Amniotic epithelial cell (primary cell): Measurements from ENCODE around the gene CCNG2.
"Not testable (repeated sequence)": the region's sequence is repeated elsewhere in the genome, so short reads cannot be mapped to it uniquely, and the experiment has no call there.

Source experiments
- DNase-seq: peaks from one replicate; pipeline ENCODE4 v3.0.0-alpha.2; 2010; ENCODE audit warnings: low read depth

The CCNG2 gene, protein sequence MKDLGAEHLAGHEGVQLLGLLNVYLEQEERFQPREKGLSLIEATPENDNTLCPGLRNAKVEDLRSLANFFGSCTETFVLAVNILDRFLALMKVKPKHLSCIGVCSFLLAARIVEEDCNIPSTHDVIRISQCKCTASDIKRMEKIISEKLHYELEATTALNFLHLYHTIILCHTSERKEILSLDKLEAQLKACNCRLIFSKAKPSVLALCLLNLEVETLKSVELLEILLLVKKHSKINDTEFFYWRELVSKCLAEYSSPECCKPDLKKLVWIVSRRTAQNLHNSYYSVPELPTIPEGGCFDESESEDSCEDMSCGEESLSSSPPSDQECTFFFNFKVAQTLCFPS

DNA sequence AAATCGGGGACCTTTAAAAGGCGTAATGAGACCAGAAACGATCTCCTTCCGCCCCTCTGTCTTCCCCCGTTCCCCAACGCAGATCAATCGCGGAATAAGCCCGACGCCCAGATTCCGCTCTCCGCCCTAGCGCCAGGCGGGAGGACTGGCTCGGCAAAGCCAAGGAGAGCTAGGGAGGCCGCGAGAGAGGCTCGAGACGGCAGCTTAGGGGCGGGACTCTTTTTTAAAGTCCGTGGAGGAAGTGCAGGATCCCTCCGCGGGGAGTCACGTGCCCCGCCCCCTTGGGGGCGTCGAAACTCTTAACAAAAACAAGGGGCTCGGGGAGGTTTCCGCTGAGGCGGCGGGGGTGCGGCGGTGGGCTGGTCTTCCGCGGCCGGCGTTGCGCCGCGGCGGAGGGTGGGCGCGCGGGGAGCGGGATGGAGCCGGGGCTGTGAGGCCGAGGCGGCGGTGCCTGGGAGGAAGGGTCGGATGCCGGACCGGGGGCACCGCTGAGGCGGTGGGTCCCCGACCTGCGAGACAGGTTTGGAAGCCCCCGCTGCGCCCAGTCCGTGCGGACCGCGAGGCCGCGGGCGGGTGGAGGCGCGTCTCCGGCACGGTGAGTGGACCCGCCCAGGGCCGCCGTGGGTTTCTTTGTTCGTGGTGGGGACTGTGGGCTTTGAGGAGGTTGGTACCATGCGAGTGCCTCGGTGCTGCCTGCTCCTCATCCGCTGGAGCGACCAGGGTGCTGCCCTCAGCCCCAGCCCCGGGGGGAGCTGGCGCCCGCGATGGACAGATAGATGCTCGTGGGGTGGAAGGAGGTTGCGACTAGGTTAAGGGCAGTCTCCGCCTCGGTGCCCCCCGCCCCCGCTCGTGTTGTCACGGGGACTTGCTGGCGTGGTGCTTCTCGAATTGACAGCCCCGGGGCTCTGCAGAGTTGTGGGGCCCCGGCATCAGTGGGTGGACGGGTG, at the start of gene CCNG2:
TSS of gene CCNG2 (plus strand) at position 296 of the 947 bp plus-strand sequence. CDS start 1,326 bp downstream, outside the sequence.
- DNase-seq: peak; percentile 94

DNA sequence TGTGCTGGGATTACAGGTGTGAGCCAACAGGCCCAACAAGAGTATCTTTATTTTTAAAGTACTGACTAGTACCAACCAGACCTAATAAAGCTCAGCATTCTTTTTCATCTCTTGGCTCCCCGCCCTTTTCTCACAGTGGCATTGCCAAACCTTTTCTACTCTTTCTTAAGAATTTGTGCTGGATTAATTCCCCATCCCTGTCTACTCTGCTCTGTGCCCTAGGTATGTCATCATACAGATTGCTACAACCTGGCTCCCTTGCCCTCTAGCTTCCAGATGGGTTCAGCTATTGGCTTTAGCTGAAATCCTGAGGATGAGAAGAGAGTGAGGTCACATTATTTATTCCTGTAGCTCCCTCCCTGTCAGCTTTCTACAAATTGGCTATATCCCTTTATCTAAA, 46.3 kb upstream of the CCNG2 start:
- peak; percentile 45 for DNase-seq

DNA sequence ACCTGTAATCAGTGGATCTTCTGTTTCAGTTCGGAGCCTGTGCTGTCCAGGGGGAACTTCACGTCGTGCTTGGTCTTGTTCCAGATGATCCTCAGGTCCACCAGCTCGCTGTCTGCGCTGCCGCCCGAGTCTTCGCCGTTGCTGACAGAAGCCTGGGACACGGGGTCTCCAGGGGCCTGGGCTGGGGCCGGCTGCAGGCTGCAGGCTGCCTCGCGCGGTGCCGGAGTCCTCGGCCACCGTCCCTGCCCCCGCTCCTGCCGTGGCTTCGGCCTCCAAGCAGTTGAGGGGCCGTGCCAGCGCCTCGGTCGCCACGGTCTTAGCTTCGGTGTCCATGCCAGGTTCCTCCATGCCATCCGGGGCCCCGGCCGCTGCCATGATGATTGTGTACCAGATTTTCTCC, 43.9 kb upstream of the CCNG2 start:
- DNase-seq: no peak

DNA sequence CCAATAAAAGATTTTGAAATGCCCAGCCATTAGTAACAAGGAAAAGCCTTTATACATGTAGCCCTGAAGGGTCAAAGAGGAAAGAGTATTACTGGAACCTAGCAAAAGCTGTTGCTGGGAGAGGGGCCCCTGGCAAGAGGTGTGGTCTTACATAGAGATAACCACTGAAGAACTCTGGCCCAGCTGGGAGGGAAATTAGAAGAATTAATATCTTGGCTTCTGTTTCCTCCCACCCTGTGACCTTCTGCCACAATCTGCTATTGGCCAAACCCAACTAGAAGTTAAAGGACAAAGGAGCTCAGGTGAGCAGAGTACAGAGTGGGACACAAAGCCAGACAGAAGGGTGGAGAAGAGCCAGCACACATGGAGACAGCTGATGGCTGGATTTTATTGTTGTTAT, 39.3 kb upstream of the CCNG2 start:
- no peak for DNase-seq

DNA sequence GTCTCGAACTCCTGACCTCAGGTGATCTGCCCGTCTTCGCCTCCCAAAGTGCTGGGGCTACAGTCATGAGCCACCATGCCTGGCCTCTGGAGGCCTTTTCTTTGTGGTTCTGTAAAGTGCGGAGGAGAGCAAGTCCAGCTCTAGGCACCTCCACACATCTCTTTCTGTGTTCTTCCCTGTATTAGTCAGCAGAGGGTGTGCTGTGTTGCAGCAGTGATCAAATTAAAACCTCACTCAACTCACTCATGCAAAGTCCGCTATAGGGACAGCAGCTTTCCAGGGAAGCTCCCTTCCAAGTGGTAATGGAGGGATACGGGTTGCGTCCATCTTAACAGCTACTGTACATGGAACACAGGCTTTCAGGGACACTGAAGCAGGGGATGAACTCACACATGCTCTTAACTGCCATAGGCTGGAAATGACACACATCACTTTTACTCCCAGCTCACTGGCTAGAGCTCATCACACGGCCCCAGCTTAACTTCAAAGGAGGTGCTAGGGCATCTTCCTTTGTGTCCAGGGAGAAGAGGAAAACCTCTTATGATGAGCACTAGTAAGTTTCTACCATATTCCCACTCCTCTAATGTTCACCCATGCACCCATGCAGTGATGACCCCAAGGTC, 36.0 kb upstream of the CCNG2 start:
- DNase-seq: peak; percentile 27

DNA sequence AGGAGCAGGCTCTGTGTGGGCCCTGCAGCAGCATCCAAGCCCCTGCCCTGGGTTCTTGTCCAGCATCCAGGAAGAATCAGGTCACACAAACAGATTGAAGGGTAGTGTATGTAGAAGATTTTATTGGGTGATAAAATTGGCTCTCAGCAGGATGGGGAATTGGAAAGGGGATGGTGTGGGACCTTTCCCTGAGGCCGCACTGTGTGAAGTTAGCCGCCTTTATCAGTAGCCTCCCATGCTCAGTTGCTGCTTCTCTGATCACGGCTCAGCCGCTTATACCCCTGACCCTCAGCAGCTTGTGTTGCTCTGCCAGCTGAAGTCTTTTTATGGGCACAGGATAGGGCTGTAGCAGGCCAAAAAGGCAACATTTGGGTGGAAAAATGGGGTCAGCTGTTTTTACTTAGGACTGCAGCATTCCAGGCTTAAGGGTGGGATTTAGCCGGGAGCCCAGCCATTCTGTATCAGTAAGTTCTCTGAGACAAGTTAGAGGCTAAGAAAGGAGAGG, 35.2 kb upstream of the CCNG2 start:
- DNase-seq: no peak

DNA sequence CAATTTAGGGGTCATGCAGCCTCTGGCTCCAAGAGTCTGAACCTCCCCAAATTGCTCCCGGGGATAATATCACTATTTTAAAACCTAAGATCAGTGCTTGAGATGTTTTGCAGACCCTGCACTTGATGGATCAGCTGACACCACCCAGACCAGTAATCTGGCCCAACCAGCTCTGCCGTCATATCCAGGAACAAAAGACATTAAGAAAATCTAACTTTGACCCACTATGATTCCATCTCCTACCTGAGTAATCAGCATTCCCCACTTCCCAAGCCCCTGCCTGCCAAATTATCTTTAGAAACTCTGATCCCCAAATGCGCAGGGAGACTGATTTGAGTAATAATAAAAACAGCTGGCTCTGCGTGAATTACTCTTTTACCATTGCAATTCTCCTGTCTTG, 34.4 kb upstream of the CCNG2 start:
- DNase-seq: no peak

DNA sequence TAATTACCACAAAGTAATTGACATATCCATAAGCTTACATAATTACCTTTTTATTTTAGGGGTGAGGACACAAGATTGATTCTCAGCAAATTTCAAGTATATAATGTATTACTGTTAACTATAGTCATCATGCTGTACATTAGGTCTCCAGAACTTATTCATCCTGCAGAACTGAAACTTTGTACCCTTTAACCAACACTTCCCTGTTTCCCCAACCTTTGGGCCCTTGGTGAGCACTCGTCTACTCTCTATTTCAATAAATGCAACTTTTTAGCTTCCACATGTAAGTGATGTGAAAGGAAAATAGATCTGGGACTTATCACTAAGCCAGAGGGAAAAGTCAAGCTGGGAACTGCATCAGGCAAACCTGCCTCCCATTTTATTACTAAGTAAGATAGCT, 33.6 kb upstream of the CCNG2 start:
- DNase-seq: no peak

DNA sequence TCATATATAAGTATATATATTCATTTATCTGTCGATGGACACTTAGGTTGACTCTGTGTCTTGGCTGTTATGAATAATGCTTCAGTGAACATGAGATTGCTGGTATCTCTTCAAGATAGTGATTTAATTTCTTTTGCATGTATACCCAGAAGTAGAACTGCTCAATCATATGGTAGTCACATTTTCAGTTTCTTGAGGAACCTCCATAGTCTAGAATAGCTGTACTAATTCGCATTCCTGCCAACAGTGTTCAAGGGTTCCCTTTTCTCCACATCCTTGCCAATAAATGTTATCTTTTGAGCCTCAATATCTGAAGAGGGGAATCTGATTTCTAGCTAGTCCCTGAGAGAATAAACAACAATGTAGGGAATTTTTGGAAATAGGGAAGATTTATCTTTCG, 32.4 kb upstream of the CCNG2 start:
- DNase-seq: no peak

DNA sequence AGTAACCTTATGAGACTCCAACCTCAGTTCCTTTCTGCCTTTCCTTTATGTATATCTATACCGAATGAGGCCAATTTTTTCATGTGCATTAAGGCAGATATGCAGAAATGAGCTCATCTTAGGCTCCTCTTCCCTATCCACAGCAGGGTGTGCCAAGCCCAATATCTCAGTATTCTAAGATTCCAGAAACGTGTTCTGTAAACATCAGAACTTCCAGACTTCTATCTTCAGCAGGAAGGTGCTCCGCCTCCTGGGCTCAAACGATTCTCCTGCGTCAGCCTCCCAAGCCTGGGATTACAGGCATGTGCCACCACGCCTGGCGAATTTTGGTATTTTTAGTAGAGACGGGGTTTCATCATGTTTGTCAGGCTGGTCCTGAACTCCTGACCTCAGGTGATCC, 31.0 kb upstream of the CCNG2 start:
- peak; percentile 42 for DNase-seq

DNA sequence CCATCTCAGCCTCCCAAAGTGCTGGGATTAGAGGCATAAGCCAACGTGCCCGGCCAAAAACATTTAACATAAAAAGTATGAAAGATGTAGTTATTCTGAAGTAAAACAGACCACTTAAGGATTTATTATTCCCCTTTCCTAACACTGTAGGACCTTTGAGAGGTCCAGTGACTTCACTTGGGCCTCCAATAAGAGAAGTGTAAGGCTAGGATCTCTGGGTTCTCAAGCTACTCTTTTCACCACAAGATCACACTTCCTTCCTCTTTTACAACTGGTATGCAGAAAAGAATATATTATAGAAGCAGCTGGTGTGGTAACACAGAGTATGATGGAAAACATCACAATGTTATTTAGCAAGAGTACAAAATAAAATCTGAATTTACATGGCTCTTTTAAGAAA, 30.2 kb upstream of the CCNG2 start:
- DNase-seq: no peak

DNA sequence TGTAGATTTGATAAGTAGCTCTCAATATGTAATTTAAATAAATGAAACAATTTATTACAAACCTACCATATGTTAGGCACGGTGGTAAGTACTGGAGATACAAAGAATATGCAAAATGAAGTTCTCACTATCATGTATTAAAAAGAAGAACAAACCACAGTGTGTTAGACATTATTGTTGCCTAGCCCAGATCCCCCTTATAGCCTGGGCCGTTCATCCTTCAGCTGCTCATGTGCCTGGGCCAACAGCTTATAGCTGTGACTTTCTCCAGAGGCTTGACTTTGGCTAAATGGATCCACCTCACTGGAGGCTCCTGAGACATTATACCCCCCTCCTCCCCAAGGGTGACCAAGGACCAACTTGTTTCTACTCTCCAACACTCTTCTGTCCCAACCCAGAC, 29.8 kb upstream of the CCNG2 start:
- no peak for DNase-seq

DNA sequence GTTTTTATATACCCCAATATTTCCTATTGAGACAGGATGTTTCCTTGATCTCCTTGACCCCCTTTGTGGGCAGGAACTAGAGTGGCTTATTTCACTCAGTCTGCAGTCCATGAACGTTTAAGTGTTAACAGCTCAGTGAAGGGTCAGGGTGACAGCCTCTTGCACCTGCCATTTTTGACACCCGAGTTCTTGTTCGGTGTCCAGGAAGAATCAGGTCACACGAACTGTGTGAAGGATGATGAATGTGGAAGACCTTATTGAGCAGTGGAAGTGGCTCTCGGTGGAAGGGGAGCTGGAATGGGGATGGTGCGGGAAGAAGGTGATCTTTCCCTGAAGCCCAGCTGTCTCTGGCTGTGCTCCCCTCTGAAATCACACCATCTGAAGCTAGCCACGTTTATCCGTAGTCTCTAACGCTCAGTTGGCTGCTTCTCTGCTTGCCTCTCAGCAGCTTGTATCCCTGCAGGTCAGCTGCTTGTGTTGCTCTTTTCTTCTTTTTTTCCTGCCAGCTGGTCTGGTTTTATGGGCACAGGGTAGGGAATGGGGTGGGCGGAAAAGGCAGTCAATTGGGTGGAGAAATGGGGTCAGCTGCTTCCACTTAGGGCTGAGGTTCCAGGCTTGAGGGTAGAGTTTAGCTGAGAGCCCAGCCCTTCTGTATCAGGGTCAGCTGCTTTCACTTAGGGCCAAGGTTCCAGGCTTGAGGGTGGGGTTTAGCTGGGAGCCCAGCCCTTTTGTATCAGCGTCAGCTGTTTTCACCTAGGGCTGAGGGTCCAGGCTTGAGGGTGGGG, 29.0 kb upstream of the CCNG2 start:
- DNase-seq: no peak

DNA sequence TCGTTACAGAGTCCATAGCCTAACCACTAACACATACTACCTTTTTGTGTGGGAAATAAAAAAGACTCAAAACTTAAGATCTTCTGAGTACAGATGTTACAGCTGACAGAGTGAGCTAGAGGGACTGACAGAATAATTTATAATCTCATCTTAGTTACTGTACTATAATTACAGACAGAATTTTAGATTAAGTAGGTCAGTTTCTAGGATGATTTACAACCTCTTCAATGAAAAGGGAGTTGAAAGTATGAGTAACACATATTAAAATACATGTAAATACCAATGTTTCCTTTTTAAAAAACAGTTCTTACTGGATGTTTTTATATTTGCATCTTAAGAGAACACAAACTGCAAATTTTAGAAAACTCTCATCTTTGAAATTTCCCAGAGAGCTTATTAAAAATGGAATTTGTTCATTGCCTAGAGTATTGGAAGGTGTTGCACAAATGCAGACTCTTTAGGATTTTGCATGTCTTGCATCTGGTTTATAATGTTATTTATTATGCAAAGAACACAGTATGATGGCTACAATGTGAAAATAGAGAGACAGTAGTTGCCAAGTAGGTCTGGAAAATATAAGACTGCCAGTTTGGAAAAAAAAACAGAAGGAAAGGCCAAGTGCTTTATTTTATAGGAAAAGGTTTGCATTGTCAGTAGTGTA, 24.2 kb upstream of the CCNG2 start:
- DNase-seq: no peak

DNA sequence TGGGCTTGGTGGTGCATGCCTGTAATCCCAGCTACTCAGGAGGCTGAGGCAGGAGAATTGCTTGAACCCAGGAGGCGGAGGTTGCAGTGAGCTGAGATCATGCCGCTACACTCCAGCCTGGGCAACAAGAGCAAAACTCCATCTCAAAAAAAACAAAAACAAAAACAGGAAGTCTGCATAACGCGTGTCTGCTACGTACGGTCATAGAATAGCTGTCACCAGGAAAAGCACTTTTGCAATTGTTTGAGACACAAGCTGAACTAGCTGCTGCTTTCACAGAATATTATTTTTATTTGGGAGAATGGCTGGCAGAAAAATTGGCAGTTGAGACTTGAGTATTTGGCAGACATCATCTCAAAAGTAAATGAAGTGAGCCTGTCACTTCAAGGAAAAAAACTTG, 19.6 kb upstream of the CCNG2 start:
- DNase-seq: not testable (repeated sequence)

DNA sequence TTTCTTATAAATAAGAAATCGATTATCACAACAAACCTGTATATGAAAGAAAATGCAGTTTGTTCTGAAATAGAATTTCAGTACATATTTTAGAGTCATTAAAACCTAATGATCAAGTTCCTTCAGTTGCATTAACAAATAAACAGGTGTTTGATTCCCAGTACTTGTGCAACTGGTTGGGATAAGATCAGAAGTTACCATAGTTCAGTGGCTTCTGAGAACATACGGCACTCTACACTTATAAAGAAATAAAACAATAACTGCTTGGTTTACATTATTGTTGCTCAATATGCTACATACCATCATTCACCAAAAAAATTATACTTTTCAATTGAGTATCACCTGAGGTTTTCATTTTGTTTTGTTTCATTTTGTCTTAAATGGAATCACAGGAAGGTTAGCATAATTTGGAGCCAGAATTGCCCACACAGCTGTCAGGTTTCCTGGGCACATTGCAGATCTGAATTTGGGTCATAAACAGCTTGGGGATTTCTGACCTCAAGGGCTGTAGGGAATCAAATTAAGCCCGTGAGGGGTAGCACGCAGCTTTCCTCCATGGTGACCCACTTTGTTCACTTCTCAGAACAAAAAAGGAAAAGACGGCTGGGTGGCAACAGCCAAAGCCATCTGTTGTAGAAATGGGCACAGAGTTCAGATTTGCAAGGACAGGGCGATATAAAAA, 14.9 kb upstream of the CCNG2 start:
- no peak for DNase-seq

DNA sequence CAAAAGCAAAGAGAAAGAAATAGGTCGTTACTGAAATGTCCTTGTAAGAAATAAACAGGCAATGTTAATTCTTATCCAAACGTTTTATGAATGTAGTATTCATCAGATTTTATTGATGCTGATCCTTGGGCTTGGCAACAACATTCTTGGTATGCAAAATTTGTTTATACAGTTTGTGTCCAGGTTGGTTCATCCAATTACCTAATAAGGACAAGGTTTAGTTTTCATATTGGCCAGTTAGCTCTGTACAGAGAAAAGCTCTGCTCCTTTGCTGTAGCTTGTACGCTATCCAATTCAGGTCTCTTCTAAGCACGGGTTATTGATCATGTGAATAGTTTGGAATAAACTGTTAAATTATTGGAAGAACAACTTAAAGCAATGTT, 14.4 kb upstream of the CCNG2 start:
- DNase-seq: no peak

DNA sequence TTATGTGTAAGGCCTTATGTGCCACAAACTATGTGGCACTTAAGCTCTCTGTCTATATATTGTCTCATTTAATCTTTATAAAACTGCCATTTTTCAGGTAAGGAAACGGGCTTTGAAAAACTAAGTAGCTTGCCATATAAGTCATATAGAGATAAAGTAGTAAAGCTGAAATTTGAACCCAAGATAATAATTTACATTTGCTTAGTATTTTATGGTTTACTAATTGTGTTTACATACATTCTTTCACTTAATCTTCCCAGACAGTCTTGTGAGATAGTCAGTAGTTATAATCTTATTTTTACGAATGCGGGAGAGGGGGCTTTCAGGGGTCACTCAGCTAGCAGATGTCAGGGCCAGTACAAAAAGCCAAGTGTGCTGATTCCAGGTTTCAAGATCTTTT, 13.9 kb upstream of the CCNG2 start:
- no peak for DNase-seq

DNA sequence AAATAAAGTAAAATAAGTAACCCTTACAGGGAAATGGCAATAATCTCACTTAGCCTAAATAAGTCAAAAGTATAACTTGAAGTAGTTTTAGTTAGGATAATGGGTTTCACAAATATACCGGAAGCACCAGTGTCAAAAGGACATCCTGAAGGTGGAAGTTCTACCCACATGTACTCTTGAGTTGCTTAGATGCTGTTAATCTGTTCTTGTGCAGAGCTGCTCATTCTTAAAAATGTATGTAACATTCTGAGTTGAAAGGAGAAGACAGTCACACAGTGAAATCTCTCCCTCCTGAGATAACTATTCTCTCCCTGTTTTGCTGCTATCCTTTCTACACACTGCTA, 11.2 kb upstream of the CCNG2 start:
- DNase-seq: peak; percentile 87

DNA sequence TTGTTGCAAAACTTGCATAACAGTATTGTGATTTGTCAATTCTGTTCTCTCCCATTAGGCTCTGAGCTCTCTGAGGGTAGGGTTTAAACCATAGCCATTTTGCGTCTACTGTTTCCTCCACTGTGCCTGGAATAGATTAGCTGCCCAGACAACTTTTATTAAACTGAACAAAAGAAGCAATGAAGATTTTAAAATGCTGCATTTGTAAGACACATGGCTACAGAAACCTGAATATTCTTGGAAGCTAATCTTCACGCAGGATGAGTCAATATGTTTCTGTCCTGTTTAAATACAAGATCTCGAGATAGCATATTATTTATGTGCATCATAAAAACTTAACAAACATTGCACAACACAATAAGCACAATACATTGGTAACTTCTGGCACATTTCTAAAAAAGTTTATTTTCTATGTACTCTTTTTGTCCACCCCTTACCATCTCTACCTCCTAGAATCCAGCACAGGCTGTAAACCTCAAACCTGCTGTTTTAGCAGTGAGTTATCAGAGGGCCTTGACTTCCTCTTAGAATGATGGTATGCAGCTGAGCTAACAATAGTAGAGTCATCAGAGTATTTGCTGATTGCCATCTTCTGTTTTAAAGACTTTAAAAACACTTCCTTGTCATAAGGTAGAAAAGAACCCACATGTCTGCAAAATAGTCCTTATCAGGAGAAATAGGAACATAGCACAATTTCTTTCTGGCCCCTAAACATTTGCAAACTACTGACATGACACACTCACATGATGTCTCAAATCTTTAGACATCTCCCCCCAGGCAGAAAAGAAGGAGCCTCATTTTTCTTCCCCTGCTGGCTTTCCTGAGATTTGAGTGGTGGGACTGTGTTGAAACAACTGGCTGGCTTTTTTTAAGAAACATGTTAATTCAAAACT, 10.6 kb upstream of the CCNG2 start:
- DNase-seq: peak; percentile 86
